NCI-H2081 (cell line): ENCODE measurements around the gene COL20A1.

ENCODE experiments used
- DNase-seq, 2 experiments: peaks; one replicate each; lab custom pipeline; 2025; lab: John Stamatoyannopoulos, UW

Gene COL20A1

DNA sequence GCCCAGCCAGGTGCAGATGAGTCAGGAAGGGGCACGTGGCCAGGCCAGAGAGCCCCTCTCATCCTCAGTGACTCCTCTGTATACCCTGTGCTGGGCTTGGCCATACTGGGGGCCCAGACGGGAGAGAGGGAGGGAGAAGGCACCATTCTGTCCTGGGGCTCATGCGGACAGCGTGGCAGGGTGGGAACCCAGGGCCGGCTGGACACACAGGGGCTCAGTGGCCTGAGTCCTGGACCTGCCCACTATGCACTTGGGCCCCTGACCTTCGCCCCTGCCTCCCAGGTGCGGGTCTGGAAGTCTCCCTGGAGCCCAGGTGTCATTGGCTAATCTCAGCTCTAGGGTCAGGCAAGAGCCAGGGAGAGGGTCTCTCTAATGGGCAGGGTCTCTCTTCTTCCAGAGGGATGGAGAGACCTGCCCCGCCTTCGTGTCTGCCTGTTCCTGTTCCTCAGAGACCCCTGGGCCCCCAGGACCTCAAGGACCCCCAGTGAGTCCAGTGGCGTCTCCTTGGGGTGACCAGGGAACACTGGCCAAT lies 27.7 kb downstream of the COL20A1 start:
- no peak for DNase-seq

DNA sequence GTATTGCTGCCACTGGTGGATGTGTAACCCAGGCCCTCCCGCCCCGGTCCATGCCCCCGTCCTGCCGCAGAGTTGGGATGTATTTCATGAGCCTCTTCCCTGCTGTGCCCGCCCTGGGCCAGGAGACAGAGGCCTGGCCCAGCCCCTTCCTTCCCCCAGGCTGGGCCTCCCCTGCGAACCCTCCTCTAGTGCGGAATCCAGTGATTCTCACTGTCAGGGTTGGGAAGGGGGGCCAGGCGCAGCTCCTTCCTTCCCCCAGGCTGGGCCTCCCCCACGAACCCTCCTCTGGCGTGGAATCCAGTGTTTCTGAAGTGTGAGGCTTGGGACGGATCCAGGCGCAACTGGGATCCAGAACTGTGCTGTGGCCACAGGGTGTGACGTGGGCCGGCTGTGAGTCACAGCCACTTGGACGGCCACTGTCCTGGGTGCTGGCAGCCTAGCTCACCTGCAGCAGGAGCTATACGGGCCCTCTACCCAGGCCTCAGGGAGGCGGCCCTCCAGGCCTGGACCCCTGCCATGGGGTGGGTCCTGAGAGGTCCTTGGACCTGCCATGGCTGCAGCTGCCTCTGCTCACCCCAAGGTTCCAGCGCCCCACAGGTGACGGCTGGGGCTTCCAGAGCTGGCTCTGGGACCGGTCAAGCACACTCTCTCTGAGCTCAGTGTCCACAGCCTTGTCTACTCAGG lies 28.3 kb downstream of the COL20A1 start:
- no peak for DNase-seq

DNA sequence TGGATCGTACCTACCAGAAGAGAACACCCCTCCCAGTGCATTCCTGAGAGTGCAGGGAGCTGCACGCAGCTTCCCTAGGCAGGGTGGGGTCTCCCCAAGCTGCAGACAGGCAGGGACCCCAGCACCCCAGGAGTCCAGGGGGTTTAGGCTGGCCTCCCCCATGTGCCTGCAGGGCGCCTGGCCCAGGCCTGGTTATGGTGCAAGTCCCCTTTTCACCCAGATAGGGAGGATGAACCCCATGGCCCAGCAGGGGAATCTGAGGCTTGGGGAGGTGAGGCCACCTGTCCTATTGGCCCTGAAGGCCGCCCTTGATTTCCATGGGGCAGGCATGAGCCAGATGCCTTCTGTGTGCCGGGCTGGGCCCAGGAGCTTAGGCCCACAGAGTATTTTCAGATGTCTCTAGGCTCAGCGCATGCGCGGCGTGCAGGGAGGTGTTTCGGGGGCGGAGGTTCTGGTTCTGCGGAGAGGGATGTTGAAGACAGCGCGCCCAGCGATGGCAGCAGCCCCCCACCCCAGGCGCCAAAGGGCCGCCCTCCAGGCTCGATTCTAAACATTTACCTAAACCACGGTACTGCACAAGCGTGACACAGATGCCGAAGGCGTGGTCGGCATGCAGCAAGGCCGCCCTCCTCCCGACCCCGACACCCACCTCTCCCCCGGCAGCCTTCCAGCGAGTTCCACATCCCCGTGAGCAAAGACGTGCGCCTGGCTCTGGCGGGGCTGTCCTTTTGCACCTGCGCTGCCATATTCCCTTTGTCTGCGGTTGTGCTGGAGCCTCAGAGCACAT lies 29.4 kb downstream of the COL20A1 start:
- DNase-seq = no peak

DNA sequence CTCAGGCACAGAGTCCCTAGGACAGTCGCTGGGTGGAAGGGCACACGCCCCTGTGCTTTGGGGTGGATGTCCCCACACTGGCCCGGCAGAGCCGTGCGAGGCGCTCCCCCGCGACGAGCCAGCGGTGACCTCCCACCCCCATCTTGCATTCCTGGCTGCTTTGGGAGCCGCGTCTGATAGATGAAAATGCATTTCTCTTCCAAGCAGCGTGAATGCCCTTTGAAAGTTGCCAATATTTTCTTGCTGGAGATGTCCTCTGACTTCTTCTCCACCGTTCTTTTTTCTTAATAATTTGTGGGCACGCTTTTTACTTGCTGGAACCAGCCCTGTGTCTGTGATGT lies 29.9 kb downstream of the COL20A1 start:
- DNase-seq = no peak

DNA sequence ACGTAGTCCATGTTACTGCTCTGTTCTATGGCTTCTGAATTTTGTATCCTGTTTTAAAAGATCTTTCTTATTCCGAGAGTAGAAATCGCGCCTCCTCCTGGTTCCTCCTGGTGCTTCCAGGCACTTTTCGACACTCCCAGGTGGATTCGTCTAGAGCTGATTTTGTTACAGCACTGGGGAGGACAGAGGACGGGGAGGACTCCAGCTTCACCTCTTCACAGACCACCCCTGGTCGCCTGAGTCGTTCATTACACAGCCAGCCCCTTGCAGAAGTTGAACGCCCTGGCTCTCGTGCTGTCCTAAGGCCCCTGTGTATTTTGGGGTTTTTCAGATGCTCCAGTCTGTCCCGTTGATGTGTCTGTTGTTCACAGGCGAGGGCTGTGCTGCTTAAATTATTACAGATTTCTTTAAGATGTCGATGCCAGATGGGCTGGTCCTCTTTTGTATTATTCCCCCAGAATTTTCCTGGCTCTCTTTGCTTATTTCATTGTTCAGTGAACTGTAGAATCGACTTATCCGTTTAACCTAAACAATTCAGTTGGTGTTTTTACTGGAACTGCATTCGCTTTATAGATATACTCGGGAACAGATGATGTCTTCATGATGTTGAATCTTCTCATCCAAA lies 30.5 kb downstream of the COL20A1 start:
- no peak for DNase-seq

DNA sequence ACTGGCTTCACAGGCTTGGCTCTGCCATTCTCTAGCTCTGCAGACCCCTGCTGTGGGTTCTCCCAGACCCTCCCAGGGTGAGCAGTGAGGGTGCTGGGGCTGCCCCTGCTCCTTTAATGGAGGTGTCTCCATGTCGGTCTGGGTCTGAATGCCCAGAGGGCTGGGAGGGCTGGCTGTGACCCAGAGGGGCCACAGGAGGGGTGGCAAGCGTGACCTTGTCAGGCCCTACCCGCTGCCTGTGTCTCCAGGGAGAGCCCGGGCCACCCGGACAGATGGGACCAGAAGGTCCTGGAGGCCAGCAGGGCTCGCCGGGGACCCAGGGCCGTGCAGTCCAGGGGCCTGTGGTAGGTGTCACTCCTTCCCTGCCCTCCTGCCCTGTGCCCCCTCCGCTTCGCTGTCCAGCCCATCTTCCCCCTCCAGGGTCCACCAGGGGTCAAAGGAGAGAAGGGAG lies 32.1 kb downstream of the COL20A1 start:
- no peak for DNase-seq

DNA sequence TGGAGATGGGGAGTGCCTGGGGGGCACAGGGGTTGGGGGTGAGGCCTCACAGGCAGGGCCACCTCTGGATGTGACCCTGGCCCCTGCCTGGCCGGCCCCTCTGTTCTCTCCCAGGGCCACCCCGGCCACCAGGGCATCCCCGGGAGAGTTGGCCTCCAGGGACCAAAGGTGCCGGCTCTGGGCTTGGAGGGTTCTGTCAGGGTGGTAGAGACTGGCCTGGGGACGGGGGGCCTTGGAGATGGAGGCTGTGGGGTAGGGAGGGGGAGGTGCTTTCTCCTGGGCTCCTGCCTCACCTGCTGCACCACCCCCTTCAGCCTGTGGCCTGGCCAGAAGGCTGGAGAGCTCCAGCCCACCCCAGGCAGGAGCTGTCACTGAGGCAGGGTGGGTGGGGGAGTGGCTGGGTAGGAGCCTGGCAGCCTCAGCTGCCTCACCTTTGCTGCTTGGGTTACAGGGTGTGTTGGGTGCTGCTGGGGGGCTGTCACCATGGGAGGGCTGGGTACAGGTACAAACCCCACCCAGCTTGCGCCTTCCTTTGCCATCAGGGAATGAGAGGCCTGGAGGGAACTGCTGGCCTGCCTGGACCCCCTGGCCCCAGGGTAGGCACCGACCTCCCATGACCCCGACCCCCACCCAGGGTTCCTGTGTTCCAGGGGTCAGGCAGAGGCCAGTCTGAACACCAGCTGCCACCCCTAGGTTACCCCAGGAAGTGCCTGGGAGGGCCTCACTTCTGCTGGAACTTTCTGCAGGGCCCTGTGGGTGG lies 32.7 kb downstream of the COL20A1 start:
- no peak for DNase-seq

DNA sequence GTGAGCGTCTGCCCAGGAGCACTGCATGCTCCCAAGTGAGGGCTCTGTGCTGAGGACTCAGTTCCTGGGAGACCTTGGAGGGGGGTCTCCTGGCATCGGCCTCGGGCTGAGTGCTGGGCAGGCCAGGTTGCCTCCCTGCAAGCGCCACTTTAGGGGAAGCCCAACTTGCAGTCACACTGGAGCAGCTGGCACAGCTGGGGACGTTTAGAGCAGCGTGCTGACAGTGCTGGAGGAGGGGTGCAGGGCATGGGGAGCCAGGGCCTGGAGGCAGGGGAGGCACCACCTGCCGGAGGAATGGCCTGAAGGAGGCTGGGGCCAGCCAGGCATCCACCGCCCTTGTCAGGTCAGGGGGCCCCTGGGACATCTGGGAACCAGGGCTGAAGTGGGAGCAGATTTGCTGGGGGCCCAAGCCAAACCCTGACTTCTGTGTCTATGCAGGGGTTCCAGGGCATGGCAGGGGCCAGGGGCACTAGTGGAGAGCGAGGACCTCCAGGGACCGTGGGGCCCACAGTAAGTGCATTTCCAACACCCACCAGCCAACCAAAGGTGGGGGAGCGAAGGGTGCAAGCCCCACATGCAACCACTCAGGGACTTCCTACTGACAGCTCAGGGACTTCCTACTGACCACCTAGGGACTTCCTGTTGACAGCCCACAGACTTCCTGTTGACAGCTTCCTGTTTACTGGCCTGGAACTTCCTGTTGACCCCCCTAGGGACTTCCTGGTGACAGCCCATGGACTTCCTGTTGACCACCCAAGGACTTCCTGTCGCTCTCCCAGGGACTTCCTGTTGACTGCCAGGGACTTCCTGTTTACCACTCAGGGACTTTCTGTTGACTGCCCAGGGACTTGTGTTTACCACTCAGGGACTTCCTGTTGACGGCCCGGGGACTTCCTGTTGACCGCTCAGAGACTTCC lies 33.6 kb downstream of the COL20A1 start:
- no peak for DNase-seq

DNA sequence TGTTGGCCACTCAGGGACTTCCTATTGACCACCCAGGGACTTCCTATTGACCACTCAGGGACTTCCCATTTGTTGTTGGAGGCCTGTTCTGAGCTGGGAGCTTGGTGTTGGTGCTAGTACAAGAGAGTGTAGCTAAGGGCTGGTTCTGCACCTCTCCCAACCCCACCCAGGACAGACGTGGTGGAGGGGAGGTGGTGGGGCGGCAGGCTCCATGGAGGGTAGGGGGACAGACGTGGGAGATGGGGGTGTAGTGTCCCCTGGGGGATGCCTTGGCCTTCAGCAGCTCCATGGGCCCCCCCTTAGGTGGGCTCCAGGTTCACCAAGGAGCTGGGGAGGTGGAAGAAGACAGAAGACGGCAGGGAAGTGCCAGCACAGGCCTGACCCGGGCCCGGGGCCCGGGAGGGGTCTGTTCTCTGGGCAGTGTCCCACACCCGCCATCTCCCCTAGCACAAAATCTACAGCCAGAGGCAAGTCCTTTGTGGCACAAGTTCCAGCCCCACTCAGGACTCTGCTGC lies 34.3 kb downstream of the COL20A1 start:
- no peak for DNase-seq

DNA sequence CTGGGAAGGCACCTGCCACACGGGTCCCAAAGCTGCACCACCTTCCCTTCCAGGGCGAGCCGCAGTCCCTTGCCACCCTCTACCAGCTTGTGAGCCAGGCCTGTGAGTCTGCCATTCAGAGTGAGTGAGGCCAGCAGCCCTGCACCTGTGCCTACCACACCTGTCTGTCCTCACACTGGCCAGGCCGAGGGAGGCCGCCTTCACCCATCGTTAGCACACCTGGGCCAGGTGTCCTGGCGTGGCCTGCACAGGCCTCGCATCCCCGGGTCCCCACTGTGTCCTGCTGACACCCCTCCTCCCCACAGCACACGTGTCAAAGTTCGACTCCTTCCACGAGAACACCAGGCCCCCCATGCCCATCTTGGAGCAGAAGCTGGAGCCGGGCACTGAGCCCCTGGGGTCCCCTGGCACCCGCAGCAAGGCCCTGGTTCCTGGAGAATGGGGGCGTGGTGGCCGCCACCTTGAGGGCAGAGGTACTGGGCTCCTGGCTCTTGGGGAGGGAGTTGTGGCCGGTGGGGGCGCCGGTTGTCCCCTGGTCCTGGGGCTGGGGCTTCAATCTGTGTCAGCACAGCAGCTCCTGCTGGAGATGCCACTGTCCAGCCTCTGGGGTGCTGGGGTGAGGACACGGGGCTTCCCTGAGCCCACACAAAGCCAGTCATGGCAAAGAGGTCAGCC lies 35.2 kb downstream of the COL20A1 start:
- no peak for DNase-seq

DNA sequence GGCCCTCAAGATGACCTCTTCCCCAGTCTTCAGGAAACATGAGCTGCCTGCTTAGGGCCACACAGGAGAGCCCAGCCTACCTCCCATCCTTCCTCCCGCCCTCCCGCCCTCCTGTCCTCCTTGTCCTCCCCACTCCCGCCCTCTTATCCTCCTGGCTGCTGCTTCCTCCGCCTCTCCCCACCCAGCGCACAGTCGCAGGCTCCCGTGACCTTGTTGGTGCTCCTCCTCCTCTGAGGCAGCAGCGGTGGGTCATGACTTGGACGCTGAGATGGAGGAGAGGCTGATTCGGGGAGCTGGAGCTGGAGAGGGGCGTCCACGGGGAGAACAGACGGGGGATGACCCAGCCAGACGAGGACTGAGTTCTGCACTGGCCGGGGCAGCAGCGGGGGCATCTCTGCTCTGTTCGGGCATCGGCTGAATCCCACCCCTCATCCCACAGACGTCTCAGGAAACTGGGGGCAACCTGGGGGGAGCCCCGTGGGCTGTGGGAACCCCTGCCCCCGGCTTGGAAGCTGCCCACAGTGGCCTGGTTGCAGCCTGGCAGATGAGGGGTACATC lies 35.8 kb downstream of the COL20A1 start:
- no peak for DNase-seq

DNA sequence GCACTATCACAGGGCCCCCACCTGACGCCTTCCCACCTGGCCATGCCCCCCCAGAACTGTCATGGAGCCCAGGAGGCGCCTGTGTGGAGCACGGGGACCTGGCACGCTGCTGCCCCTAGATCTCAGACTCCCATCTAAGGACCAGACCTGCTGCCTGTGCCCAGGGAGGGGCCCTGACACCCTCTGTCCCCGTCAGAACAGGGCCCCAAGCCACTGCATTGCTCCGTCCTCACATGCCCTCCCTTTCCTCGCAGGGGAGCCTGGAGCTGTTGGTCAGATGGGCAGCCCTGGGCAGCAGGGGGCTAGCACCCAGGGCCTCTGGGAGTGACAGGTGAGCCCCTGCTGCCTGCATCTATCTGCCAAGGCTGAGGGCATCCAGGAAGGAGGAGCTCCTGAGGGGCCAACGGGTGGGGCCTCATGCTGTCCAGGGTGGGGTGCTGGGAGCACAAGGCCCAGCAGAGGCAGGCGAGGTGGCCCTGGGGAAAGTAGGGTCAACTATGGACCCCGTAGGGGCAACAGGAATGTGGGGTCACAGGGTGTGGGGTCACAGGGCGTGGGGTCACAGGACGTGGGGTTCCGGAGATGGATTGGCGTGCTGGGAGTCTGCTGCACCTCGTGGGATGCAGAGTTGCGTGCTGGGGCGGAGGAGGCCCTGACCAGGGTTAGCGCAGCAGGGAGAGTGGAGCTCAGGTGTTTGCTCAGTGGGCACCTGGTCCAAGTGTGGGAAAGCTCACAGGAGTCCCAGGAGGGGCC lies 36.5 kb downstream of the COL20A1 start:
- DNase-seq = no peak

DNA sequence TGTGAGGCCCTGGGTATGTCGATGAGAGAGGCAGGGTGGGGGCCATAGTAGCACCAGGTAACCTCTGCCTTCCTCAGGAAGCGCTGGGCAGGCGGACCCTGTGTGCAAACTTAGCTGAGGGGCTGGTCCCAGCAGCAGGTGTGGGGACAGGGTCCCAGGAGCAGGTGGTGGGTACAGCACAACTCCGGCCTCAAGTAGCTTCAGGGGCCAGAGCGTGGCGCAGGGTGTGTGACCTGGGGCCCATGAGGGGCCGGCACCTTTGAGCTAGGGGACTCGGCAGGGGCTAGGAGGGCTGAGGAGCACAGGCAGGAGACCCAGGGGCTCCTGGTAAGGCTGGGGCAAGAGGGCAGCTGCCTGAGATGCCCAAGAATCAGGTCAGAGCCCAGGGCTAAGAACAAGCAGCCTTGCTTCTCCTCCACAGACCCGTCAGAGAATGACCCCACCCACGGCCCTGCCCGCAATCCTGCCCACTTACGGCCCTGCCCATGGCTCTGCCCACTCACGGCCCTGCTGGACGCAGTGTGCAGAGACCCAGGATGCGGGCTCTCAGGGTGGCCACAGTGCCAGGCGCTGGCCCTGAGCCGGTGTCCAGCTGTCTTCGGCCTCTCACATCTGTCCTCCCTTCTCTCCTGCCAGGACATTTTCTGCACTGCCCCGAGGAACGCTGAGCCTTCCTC lies 37.2 kb downstream of the COL20A1 start:
- no peak for DNase-seq

DNA sequence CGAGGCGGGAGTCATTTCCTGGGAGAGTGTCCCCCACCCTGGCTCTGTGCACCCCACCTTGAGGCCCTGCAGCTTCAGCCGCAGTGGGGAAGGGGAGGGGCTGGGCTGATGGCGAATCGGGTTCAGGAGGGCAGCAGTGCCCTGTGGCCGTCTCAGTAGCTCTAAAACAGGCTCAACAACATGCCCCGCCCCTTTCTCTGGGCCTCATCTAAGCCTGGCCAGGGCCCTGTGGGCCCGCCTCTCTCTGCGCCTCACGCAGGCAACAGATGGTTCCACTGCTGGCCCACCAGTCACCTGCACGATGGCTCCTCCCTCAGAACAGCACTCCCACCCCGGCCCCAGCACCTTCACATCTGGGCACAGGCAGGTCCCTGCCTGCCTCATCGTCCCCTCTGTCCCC lies 38.0 kb downstream of the COL20A1 start:
- no peak for DNase-seq

DNA sequence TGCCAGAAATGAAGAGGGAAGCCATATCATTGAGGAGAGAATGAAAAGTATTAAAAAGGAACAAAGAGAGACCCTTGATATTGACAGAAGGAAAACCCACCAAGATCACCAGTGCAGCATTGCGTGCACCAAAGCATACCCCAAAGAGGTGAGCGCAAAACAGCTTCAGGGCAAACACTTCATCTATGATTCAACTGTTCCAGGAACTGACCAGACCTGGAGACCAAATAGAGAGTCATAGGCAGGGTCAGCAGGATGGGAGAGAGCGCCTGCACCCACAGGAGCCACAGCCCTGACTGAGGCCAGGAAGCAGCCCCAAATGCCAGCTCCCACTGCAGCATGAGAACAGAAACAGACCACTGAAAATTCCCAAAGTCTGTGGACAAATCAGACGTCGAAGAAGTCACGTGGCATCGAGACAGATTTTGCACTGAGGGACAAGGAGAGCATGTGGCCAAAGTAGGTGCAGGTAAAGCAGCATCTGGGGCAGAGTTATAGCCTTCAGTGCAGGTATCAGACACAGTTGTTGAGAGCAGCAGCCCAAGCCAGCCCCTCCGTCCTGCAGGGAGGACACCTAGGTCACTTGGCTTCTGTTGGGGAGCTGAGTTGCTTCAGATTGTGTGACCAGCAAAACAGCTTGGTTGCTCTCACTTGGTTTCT lies 38.9 kb downstream of the COL20A1 start:
- DNase-seq = no peak

DNA sequence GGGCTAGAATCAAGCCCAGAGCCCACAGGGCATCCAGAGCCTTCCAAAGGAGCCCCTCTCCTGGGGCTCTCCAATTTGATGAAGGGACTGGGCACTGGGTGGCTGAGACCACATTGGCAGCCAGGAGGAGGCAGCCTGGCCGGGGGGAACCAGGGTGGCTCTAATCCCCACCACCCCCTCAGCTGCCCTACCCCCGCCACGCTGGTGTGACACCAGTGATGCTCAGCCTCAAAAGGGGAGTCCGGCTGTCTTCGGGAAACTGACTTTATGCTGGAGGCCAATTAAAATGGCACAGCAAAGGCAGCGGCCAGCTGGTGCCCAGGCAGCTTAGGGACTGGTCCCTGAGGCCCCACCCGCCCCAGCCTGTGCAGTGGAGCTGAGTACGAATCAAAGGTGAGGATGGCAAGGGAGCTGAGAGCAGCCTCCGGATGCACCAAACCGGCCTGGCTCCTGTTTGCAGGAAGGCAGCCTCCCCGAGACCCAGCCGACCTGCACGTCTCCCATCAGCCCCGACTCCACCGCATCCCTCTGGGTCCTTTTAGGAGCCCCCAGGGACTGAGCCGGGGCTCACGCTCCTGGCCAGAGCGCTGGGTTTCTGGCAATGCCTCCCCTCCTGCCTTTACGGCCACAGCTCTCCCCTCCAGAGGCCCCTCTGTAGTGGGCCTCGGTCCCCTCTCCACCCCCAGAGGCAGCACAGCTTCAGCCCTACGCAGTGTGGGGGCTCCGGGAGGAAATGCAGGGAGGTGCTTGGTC lies 39.7 kb downstream of the COL20A1 start:
- DNase-seq = no peak

DNA sequence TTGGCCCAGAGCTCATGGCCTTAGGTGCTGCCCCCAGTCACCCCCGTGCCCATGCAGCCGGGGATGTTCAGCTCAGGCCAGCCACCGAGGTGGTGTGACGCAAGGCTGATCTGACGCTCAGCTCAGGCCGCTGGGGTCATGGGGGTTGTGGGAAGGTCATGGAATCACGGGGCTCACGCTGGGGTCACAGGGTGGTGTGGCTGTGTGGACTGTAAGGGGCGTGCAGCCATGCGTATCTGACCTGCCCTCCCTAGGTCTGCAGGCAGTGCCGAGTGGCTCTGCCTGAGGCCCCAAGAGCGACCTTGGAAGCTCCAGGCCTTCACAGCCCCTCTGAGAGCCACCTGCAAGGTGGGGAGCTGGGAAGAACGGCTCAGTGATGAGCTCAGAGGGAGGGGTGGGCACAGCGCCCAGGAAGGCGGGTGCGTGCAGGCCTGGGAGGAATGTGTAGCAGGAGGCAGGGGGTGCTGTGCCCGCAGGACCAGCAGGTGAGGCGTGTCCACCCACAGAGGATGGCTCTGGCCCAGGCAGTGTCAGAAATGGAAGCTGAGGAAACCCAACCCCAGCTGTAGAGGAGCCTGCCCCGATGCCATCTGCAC lies 40.4 kb downstream of the COL20A1 start:
- peak in 1 of 2 experiments; percentile 5 for DNase-seq
